Pons (tissue), 1 donor: ENCODE measurements around the gene EMILIN2.
"Not testable (repeated sequence)": the region's sequence is repeated elsewhere in the genome, so short reads cannot be mapped to it uniquely, and the experiment has no call there.

ENCODE experiments used
- DNase-seq: peaks from one replicate; pipeline ENCODE4 v3.0.0-alpha.2; 2016; ENCODE audit warnings: low spot score

Gene EMILIN2

DNA sequence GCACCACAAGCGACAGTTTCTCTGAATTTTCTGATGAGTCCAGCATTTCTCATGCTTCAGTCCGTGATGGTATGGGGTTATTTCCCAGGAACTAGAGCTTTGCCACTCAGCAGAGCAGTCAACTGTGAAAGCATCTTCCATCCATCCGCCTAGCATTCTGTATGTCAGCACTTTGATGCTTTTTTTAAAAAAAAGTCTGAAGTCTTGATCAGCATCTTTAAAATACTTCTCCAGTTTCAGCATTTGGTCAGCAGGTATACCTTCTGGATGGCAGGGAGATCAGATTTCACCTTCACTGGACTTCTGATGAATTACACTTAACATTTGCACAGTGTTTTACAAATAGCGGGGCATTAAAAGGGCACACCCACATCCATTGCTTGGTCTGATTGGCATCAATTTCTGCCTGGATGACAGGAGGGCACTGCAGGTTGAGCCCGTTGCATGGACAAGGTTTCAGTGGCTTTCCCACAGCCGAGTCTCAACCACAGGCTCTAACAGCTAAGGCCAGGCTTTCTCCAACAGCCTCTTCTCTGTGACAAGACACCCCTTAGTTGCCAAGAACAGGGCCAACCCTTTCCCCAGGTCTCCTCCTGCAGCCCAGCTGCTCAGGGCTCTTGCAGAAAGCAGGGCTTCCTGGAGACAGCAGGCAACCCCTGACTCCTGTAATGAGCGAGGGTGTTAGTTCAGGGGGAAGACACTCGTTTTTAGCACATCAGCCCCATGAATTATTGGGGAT is 54.0 kb downstream of the EMILIN2 start:
- no peak for DNase-seq

DNA sequence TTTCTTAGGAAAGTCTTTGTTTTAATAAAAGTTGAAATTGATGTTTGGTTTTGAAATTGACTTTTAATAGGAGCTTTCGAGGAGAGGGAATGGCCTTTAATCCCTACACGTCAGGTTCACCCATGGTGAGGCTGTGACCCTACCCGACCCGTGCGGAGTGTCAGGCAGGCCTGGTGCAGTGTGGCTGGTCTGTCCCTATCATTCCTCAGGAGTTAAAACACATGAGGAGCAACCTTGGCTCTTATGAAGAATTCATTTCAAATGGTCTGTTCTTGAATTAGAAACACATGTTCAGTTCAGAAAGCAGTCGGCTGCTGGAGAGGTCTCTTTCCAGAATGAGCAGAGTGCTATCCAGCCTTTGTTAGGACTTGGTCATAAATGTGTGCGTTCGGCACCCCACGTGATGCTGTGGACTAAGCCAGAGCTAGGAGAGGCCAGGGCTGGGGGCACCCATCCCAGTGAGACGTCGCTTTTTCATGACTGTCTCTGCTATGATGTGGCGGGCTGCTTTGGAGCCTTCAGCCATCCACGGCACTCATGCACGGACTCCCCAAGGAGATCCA is 54.7 kb downstream of the EMILIN2 start:
- DNase-seq: peak; percentile 53

DNA sequence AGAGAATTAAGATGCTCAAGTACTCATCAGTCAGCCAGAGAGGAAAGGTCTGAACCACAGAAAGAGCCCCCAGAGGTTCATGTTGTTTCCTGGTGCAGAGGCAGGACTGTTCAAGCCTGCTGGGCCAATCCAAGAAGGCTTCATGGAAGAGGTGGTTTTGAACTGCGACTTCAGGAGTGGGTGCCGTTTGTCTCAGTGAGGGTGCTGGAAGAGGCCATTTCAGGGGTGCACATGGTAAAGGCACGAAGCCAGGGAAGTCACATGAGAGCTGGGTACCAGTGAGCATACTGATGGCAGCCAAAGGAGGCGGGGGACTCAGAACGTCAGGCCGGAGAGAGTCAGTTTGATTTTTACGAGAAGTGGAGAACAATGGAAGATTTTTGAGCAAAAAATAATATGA is 55.5 kb downstream of the EMILIN2 start:
- no peak for DNase-seq

DNA sequence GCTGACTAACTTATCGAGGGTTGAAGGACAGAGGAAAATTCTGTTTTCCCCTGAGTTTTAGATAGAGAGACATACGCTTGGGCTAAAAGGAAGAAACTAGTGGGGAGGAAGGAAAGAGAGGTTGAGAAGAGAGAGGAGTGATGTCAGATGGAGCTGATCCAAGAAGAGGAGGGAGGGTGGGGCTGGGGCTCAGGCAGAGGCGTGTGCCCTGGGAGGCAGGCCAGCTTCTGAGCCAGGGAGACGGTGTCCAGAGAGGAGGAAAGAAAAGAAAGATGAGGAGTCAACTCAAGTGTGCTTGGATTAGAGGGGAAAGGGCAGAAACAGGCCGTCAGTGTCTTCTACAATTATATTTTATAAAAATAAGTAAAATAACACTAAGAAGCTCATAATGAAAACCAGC is 56.2 kb downstream of the EMILIN2 start:
- DNase-seq: peak; percentile 69

DNA sequence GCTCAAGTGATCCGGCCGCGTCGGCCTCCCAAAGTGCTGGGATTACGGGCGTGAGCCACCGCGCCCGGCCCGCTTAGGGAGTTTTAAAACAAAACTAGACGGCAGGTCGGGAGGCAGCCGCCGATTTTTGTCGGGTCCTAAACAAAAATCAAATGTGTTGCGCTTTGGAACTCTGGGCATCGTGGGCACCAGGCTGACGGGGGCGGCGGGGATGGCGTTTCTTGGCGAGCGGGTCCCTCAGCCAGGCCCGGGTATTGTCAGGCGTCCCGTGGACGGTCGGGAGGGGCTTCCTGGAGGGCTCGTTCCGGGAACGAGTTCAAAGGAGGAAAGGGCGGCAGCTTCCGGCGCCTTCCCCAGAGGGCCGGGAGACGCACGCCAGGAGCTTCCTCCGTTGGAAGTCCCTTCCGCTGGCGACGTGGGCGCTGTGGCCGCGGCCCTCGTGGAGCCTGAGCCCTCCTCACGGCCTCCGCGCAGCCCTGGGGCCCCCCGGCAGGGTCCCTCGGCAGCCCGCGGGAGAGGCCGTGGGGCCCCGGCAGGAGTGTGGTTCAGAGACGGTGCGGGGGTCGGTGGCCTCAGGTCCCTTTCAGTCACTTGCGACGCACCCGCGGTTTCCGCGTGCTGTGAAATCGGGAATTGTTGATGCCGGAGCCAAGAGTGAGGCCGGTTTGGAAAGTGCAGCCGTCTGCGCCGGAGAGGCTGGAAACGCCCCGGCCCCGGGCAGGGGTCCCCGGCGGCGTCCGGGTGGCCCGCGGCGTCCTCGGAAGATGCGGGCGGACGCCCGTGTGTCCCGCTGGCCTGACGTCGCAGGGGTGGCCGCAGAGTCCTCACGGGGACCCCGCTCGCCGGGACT is 59.3 kb downstream of the EMILIN2 start:
- peak; percentile 29 for DNase-seq

DNA sequence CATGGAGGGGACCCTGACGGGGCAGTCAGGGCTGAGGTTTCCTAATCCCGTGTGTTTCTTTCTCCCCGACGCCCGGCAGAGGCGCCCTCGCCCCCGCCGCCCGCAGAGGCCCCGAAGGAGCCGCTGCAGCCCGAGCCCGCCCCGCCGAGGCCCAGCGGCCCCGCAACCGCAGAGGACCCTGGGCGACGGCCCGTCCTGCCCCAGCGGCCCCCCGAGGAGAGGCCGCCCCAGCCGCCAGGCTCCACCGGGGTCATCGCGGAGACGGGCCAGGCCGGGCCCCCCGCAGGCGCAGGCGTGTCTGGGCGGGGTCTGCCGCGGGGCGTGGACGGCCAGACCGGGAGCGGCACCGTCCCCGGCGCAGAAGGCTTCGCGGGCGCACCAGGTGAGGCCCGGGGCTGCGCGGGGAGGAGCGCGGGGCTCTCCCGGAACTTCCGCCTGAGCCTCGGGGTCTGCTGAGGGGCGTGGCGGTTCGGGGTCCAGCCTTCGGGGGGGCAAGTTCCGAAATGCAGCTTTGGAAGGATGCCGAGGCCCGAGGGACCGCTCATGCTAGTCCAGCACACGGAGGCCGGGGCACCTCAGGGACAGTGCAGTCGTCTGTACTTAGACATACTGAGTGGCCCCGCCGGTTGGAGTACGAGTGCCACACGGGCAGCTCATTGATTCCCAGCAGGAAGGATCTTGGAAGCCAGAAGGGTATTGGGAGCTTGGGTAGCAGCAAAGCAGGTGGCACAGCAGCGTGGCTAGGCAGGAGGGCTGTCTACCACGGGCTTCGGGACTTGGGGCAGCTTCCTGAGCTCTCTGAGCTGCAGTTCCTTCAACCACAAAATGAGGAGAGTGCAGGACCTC is 60.1 kb downstream of the EMILIN2 start:
- no peak for DNase-seq

DNA sequence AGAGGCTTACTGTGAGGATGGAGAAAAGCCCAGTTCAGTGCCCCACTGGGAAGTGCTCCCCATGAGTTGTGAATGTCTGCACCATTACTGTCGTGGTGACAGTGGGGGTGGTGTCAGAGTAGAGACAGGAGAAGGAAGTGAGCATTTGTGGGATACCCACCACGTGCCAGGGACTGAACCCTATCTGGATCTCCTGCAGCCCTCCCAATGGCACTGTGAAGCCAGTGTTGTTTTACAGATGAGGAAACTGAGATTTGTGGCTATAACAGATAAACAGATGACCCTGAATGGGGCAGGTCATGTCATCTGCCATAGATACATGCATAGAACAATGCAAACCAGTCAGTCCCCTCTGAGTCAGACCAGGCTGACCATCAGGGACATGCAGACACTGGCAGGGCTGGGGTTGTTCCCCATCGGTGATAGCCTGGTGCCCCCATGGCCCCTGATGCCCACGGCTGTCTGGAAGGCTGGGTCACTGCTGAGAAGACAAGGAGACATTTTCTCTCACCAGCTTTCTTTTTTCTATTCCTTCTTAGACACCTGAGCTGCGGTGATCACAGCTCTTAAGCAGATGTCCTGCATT is 60.8 kb downstream of the EMILIN2 start:
- no peak for DNase-seq

DNA sequence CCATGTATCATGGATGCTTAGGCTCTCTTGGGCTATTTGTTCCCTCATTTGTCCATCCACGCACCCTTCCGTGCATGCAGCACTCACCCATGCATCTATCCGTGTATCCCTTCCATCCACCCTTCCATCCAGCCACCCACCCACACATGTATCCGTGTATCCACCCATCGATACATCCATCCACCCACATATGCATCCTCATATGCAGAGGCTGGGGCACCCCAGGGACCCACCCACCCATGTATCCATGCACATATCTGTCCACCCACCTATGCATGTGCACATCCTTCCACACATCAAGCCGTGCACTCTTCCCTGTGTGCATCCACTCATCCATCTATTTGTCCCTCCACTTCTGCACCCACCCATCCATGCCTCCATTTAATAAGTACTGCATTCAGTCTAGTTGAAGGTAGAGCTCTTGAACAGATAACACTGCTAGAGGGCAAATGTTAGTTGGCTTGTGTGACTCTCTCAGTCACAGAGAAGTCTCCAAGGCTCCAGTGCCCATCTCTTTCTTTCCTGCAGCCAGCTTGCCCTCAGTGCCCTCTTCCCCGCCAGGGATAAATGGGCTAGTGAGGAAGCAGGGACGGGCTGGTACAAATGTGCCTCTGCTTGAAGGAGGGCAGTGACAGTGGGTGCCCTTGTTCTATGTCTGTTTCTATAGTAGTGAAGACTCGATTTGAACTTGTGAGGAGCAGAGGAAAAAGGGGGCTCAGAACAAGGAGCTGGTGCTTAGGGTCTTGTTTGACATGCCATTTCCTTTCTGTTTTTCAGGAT is 61.5 kb downstream of the EMILIN2 start:
- DNase-seq: peak; percentile 54

DNA sequence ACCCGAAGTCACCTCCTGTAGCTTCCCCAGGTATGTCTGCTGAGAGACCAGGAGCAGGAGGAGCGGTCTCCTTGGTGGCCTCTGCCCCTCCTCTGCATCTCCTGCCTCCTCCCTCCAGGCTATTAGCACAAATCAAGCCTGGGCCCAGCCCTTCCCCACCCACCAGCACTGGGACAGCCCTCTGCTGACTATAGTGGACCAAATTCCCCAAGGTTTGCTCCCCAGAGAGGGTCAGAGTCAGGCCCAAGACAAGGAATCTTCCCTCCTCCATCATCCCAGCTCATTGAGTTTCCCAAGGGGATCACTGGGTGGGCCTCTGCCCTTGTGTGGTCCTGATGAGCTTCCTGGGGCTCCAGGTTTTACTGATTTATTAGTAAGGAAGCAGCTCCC is 62.1 kb downstream of the EMILIN2 start:
- no peak for DNase-seq

DNA sequence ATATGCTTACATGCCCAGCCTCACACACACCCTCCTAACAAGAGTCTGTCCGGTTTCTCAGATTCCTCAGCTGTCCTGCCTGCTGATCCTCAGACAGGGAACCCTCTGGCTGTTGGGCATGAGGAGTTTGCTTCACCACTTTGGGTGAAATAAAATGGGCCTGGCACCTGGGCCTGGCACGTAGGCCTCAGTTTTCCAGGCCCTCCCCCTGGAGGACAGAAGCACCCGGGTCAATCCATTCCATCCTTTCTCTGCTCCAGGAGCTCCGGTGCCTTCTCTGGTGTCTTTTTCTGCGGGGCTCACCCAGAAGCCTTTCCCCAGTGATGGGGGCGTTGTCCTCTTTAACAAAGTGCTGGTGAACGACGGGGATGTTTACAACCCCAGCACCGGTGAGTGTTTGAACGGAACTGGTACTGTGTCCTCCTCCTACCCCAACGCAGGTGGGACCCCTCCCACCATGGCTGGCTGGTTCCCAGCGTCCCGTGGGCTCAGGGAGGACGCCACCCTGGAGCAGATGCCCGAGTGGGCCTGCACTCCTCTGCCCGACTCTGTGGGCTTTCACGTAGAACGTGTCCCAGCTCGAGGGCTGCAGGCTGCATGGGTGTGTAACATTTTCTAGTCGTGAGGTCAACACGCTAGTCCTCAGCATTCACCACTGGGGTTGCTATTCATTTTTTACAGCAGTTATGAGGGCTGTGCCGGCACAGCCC is 62.8 kb downstream of the EMILIN2 start:
- DNase-seq: no peak

DNA sequence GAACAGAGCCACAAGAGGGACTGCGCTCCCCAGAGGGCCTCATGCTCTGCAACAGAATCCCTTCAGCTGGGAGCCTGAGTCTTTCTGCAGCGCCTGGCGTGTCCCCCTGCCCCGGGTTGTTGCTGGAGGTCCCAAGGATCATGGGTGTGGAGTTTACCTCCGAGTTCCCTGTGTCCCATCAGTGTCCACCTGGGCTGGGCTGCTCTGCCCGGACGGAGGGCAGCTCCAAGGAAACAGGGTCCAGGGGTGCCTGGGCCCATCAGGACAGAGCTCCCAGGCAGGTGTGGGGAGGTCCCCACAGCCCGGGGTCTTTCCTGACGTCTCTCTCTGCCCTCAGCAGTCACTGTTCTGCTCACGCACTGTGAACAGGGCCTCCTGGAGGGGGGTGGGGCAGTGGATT is 63.5 kb downstream of the EMILIN2 start:
- DNase-seq: no peak

DNA sequence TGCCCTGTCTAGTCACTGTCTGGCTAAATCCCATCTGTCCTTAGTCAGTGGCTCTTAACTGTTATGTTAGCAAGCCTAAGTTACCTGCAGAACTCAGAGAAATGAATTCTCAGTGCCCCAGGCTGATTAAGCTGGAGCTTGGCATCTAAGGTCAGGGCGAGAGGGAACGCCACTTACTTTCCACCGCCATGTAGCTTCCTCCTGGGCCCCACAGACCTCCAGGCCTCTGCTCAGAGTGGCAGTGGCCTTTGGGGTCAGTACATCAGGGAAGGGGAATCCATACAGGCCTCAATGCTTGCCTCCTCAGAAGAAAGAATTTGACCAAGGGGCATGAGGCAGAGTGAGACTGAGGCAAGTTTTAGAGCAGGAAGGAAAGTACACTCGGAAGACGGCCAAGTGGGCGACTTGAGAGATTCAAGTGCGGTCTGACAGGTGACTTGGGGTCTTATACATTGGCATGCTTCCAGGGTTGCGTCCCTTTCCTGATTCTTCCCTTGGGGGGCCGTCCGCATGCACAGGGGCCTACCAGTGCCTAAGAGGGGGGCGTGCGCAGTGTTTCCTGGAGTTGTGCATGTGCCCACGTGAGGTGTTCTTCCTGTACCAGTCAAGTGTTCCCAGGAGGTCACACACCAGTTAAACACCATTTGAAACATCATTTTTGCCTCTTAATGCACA is 64.1 kb downstream of the EMILIN2 start:
- no peak for DNase-seq

DNA sequence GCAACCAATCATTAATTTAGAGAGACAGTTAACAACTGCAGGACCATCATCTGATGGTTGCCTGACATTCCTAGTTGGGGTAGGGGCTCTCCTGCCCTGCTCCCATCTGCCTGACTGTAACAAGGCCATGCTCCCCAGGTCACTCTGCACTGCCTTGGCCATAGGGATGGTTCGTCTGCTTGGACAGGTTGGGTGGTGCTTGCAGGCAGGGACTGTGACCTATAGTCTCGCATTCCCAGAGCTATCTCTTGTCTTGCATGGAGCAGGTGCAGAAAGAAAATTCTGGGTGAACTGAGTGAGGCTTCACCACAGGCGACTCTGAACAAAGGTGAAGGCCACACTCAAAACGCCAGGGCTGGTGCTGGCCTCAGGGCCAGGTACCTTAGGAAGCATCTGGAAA is 64.7 kb downstream of the EMILIN2 start:
- DNase-seq: no peak

DNA sequence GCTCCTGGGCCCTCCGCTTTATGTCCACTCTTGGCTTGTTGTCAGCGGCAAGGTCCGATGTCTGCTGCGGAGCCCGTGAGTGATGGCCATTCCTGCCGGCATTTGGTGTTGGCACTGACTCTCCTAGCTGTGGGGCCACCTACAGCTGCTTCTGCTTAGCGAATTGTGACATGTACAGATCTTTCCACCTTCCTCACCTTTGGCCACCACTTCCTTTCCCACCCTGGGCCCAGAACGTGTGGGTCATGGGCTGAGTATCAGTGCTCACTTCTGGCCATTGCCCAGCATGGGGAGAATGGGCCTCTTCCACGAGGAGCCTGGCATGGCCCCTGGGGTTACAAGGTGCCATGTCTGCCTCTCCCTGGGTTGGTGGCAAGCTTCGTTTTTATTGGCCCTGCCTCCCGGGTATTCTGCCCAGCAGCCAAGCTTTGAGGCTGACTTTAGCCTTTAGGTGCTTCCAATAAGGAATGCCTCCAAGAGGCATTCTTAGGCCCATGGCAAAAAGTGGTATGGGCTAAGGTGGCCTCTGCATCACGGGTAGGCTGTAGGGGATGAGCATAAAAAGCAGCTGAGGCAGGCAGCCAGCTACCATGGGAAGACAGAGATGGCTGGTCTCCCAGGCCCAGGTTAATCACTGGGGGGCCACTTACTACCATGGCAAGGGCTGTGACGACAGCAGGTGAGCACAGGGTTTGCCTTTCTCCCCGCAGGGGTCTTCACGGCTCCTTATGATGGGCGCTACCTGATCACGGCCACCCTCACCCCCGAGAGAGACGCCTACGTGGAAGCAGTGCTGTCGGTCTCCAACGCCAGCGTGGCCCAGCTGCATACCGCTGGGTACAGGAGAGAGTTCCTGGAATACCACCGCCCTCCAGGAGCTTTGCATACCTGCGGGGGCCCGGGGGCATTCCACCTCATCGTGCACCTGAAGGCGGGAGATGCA is 65.8 kb downstream of the EMILIN2 start:
- DNase-seq: no peak

DNA sequence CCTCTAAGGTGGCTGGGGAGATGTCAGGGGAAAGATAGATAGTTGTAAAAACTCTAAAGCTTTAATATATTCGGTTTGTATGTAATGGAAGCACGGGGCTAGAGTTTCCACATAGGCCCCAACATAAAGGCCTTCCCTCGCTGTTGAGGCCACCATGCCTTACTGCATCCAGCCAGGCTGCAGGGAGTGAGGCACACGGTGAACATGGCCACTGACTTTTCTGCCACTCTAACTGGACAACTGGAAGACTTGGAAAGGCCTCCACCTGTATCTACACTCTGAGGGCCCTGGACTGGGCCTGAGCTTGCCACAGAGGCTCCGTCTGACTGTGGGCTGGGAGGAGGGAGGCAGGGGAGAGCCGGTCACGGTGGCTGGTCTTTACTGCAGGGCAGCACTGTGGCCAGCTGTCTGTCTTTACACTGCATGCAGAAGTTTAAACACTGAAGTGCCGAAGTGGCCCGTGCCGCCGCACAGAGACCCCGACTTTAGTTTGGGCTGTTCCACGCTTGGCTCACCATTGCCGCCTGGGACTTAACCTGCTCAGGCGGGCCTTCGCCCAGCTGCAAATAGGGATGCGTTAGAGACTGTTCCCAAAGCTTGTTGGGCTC is 66.7 kb downstream of the EMILIN2 start:
- no peak for DNase-seq

DNA sequence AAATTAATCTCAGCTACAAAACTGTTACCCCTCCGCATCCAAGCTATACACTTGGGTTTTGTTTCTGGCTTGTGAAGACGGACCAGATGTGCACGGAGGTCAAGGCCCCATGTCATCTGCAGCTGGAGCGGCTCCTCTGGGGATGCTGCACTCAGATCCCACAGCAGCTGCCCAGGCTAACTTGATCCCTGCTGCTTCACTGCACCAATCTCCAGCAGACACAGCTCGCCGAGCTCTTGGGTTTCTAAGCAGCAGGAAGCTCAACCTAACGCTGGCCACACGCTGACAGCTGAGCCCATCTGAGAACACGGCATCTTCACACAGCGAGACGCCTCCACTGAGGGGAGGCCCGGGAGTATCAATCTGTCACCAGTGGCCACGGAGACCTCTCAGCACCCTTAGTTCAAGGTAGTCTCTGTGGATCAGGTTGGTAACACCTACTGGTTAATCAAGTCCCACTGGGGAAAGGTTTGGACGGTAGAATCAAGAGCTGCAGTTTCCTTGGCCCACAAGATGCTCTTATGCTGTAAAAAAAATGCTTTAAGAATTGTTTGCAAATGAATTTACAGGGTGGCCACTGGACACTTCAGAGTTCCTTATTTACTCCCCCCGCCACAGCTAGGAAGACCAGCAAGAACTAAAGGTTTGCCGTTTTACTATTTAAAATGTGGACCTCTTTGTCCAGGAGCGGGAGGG is 67.5 kb downstream of the EMILIN2 start:
- peak; percentile 22 for DNase-seq

DNA sequence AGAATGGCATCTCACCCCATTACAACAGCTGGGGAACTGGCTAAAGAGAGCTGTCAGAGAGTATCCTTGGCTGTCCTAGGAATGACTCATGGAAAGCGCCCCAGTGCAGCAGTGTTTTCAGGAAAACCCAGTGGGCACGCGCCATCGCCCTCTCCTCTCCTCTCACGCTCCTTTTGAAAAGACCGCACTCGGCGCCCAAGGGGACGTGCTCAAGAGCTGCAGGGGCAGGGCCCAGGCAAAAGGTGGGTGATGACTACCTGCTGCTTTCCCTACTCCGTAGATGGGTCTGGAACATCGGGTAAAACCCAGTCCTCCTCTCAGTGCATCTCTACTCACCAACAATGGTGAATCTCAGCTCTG is 68.1 kb downstream of the EMILIN2 start:
- DNase-seq: no peak

DNA sequence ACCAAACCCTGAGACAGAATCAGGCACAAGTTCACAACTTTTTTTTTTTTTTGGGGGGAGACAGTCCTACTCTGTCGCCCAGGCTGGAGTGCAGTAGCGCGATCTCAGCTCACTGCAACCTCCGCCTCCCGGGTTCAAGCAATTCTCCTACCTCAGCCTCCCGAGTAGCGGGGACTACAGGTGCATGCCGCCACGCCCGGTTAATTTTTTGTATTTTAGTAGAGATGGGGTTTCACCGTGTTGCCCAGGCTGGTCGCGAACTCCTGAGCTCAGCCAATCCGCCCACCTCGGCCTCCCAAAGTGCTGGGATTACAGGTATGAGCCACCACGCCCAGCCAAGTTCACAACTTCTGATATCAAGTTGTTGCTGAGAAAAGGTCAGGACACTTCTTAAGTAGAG is 68.7 kb downstream of the EMILIN2 start:
- DNase-seq: not testable (repeated sequence)
